ENCODE results near the gene CRABP2.

Gene CRABP2

GRCh38 chr1:156707417-156708217, 2.2 kb upstream of the CRABP2 start:
- no peak for DNase-seq

GRCh38 chr1:156706657-156707416, 1.5 kb upstream of the CRABP2 start:
- DNase-seq, result no peak

- DNase-seq, result peak; percentile 77
These were observed 704 bp upstream of the CRABP2 start for GRCh38 chr1:156705918-156706656.

- DNase-seq, result no peak
These were observed 458 bp downstream of the CRABP2 start for GRCh38 chr1:156704930-156705320.

- no peak for DNase-seq
These were observed 1.1 kb downstream of the CRABP2 start for GRCh38 chr1:156704166-156704711.

GRCh38 chr1:156703741-156704140, 1.6 kb downstream of the CRABP2 start:
- DNase-seq, result no peak

- no peak for DNase-seq
These were observed 2.0 kb downstream of the CRABP2 start for GRCh38 chr1:156703336-156703735.

GRCh38 chr1:156700736-156701531, 4.4 kb downstream of the CRABP2 start:
- DNase-seq, result no peak

GRCh38 chr1:156698995-156699394, 6.4 kb downstream of the CRABP2 start:
- DNase-seq, result no peak

- DNase-seq, result no peak
These were observed 7.9 kb downstream of the CRABP2 start for GRCh38 chr1:156697481-156697880.

GRCh38 chr1:156696755-156697154, 8.6 kb downstream of the CRABP2 start:
- no peak for DNase-seq

- DNase-seq, result no peak
These were observed 10.8 kb downstream of the CRABP2 start for GRCh38 chr1:156694690-156694962.

- no peak for DNase-seq
These were observed 11.3 kb downstream of the CRABP2 start for GRCh38 chr1:156693848-156694689.

- DNase-seq, result no peak
These were observed 12.2 kb downstream of the CRABP2 start for GRCh38 chr1:156692925-156693847.

- no peak for DNase-seq
These were observed 12.9 kb downstream of the CRABP2 start for GRCh38 chr1:156692441-156692924.

- no peak for DNase-seq
These were observed 13.5 kb downstream of the CRABP2 start for GRCh38 chr1:156691665-156692440.

- no peak for DNase-seq
These were observed 14.2 kb downstream of the CRABP2 start for GRCh38 chr1:156691191-156691590.

- no peak for DNase-seq
These were observed 14.7 kb downstream of the CRABP2 start for GRCh38 chr1:156690675-156691036.

- DNase-seq, result no peak
These were observed 15.3 kb downstream of the CRABP2 start for GRCh38 chr1:156689953-156690674.
